GM12878 (cell line): Measurements from ENCODE around the gene POLR1G. TPM values are rescaled to one million over a fixed set of nuclear protein-coding genes. Genes with fewer than 3 reads are reported as not detected.

Experiments
- BCL3 ChIP-seq: IDR thresholded peaks from 2 replicates; pipeline ENCODE4 v1.6.1; 2011; ENCODE audit warnings: borderline replicate concordance, low read depth, mild to moderate bottlenecking, moderate library complexity, low read length; ENCODE audit not compliant: insufficient read depth, poor library complexity, severe bottlenecking
- CBX3 ChIP-seq: fragments of 200-600 bp; sonication (generic); IDR thresholded peaks from 2 replicates; pipeline ENCODE4 v1.6.1; 2016; ENCODE audit warnings: low read depth, borderline replicate concordance
- CHD4 ChIP-seq: fragments of 200-600 bp; sonication (generic); IDR thresholded peaks from 2 replicates; pipeline ENCODE4 v1.6.1; 2016; ENCODE audit warnings: mild to moderate bottlenecking
- CREM ChIP-seq: IDR thresholded peaks from 2 replicates; pipeline ENCODE4 v1.6.1; 2014; ENCODE audit warnings: antibody characterized with exemption, low read depth
- E2F8 ChIP-seq: fragments of 450-650 bp; IDR thresholded peaks from 2 replicates; pipeline ENCODE4 v1.6.1; 2018; ENCODE audit warnings: mild to moderate bottlenecking, low read depth, moderate library complexity; ENCODE audit not compliant: partially characterized antibody
- EED ChIP-seq: sonication (generic); IDR thresholded peaks from 2 replicates; pipeline ENCODE4 v1.6.1; 2016; ENCODE audit warnings: antibody characterized with exemption, low read depth
- FOXM1 ChIP-seq: IDR thresholded peaks from 2 replicates; pipeline ENCODE4 v1.6.1; 2012; ENCODE audit warnings: low read depth, mild to moderate bottlenecking, inconsistent platforms, low read length, moderate library complexity
- JUNB ChIP-seq: IDR thresholded peaks from 2 replicates; pipeline ENCODE4 v1.6.1; 2016; ENCODE audit warnings: antibody characterized with exemption, mild to moderate bottlenecking
- LARP7 ChIP-seq: fragments of 450-650 bp; IDR thresholded peaks from 2 replicates; pipeline ENCODE4 v1.6.1; 2017; ENCODE audit warnings: mild to moderate bottlenecking
- MLLT1 ChIP-seq: fragments of 450-650 bp; IDR thresholded peaks from 2 replicates; pipeline ENCODE4 v1.6.1; 2016; ENCODE audit warnings: mild to moderate bottlenecking
- NRF1 ChIP-seq: conservative IDR thresholded peaks from 2 replicates; pipeline ENCODE4 v1.6.1; 2011; ENCODE audit warnings: mild to moderate bottlenecking, low read depth, low read length, improper control_type of control experiment
- POLR2AphosphoS2 ChIP-seq: IDR thresholded peaks from 2 replicates; pipeline ENCODE4 v1.6.1; 2011; ENCODE audit warnings: low read depth, mild to moderate bottlenecking, low read length, improper control_type of control experiment, moderate library complexity
- POLR2AphosphoS5 ChIP-seq: IDR thresholded peaks from 2 replicates; pipeline ENCODE4 v1.6.1; 2011; ENCODE audit warnings: mild to moderate bottlenecking, low read length, inconsistent platforms
- RUNX3 ChIP-seq: IDR thresholded peaks from 2 replicates; pipeline ENCODE4 v1.6.1; 2012; ENCODE audit warnings: low read length, inconsistent platforms
- SIN3A ChIP-seq: IDR thresholded peaks from 2 replicates; pipeline ENCODE4 v1.6.1; 2012; ENCODE audit warnings: low read depth, low read length, improper control_type of control experiment
- SREBF1 ChIP-seq: IDR thresholded peaks from 2 replicates; pipeline ENCODE4 v1.6.1; 2012; ENCODE audit warnings: mild to moderate bottlenecking, low read length
- YBX1 ChIP-seq: fragments of 450-650 bp; IDR thresholded peaks from 2 replicates; pipeline ENCODE4 v1.6.1; 2016; ENCODE audit warnings: antibody characterized with exemption
- YY1 ChIP-seq: IDR thresholded peaks from 2 replicates; pipeline ENCODE4 v1.6.1; 2011; ENCODE audit warnings: low read depth, mild to moderate bottlenecking, low read length
- ZBTB40 ChIP-seq: fragments of 450-650 bp; IDR thresholded peaks from 2 replicates; pipeline ENCODE4 v1.6.1; 2016; ENCODE audit warnings: mild to moderate bottlenecking, moderate library complexity, borderline replicate concordance
- ZSCAN29 ChIP-seq: fragments of 450-650 bp; IDR thresholded peaks from 2 replicates; pipeline ENCODE4 v1.6.1; 2017; ENCODE audit warnings: mild to moderate bottlenecking, moderate library complexity
- polyA plus RNA-seq, 11 experiments: library from polyadenylated mRNA; depleted of rRNA in 4 of 11; unstranded in 6 of 11; stranded (reverse) in 5 of 11; fragments of >200 nt; fragmentation: Nextera tagmentation in 4 of 11; fragmentation: Illumina TruSeq in 1 of 11; extraction: Ambion mirVana in 4 of 11; extraction: Trizol in 1 of 11; gene quantifications; 1 replicate in 1 of 11; 2 replicates in 10 of 11; pipeline versions ENCODE4 v1.2.1 to v1.2.3, GENCODE V29; 2011 to 2016; ENCODE audit warnings: inconsistent platforms in 2 of 11, missing spikeins in 2 of 11, low read depth in 1 of 11
- total RNA-seq, 4 experiments: library from RNA; depleted of rRNA in 3 of 4; stranded (reverse); fragments of >200 nt in 3 of 4; fragmentation: Illumina TruSeq in 1 of 4; extraction: Trizol in 1 of 4; gene quantifications; 2 replicates each; pipeline versions ENCODE4 v1.2.1 to v1.2.3, GENCODE V29; 2013 to 2021

Gene POLR1G
- total and polyA plus RNA-seq, 10 of the 15 experiments (the other 5 are each of a cell fraction or from before 2014, with no cell fraction given) = 2.0 to 30.9 (median 20.5) TPM

GRCh38 chr19:45424191-45425058, 18.0 kb downstream of the POLR1G start (continued):
- peak; percentile 41 for TF ChIP-seq BCL3
- no peak for TF ChIP-seq CHD4
- TF ChIP-seq E2F8 = no peak
- TF ChIP-seq CBX3 = no peak
- no peak for TF ChIP-seq ZSCAN29
- no peak for TF ChIP-seq SIN3A
- no peak for TF ChIP-seq SREBF1
- no peak; the same call in 1 of the 2 replicates for TF ChIP-seq LARP7
- peak; percentile 11; the same call in 1 of the 2 replicates for TF ChIP-seq CREM
- TF ChIP-seq POLR2AphosphoS2 = 0 out of 2 replicates have a peak, but pooled peaks have one; percentile 7
- TF ChIP-seq ZBTB40 = 0 out of 2 replicates have a peak, but pooled peaks have one; percentile 13
- TF ChIP-seq YBX1 = 0 out of 2 replicates have a peak, but pooled peaks have one; percentile 4
- 0 out of 2 replicates have a peak, but pooled peaks have one; percentile 10 for TF ChIP-seq POLR2AphosphoS5
- 0 out of 2 replicates have a peak, but pooled peaks have one; percentile 6 for TF ChIP-seq JUNB
- no peak for TF ChIP-seq RUNX3
- TF ChIP-seq EED = peak; percentile 93
- TF ChIP-seq YY1 = peak; percentile 58; the same call in 1 of the 2 replicates
- TF ChIP-seq NRF1 = no peak
- TF ChIP-seq MLLT1 = peak; percentile 93
- no peak for TF ChIP-seq FOXM1
